HG03175 (cell line): Measurements from ENCODE around the gene TATDN2.
"Not testable (repeated sequence)": the region's sequence is repeated elsewhere in the genome, so short reads cannot be mapped to it uniquely, and the experiment has no call there.

Experiments
- ATAC-seq: cut with Tn5 transposase; IDR thresholded peaks from one replicate; pipeline ENCODE4 v1.9.1; 2021; ENCODE audit warnings: mild to moderate bottlenecking, moderate library complexity; ENCODE audit not compliant: unreplicated experiment

The TATDN2 gene

DNA sequence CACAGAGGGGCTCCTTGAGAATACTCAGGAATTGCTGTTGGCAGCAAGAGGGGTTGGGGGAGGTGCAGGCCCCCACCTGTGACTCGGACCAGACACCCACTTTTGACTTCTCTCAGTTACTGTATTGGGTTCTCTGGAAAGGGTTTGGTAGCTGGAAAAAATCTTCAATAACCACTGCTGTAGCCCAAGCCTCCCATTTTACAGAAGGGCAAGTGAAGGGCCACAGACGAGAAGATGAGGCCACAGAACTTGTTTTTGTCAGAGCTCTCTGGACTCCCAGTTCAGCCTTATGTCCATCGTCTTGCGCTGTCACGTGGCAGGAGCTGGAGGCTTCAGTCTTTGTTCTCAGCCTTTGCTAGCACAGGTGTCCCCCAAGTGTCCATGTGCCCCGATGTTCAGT lies 12.7 kb upstream of the TATDN2 start:
- no peak for ATAC-seq

DNA sequence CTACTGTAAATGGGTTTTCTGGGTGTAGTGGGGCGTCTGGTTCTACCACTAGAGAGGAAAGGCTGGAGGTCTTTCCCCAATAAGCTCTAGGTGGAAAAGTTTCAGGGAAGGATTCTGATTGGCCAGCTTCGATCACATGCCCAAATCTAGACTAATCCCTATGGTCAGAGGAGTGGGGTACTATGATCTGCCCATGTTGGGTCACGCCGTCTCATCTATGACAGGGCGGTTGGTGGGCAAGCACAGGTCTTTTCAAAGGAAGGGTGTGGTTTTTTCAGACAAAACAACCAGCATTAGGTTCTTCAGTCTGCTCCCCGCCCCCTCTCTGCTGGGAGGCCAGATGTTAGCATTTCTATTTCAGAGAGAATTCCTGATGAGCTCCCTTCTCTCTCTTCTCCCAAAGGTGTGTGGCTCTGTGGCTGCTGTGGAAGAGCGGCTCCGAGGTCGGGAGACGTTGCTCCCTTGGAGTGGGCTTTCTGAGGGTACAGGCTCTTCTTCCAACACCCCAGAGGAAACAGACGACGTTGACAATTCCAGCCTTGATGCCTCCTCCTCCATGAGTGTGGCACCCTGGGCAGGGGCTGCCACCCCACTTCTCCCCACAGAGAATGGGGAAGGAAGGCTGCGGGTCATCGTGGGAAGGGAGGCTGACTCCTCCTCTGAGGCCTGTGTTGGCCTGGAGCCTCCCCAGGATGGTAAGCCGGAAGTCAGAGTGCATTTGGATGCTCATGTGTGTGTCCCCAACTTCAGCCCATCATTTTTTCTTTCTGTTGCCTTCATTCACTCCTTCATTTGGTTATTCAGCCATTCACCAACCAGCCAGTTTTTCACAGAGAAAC lies 9.7 kb upstream of the TATDN2 start:
- no peak for ATAC-seq

DNA sequence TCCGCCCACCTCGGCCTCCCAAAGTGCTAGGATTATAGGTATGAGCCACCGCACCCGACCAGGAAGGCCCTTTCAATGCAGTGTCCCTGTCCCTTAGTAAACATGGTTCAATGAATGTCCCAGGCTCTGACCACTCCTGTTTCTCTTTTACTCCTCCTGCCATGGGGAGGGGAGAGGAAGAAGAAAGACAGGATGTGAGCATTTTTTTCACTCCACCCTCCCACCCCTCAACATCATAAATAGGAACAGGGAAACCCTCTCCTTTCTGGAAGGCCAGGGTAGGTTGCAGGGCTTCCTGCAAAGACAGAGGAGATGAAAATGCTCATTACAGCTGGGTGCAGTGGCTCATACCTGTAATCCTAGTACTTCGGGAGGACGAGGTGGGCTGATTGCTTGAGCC lies 7.5 kb upstream of the TATDN2 start:
- ATAC-seq: no peak

DNA sequence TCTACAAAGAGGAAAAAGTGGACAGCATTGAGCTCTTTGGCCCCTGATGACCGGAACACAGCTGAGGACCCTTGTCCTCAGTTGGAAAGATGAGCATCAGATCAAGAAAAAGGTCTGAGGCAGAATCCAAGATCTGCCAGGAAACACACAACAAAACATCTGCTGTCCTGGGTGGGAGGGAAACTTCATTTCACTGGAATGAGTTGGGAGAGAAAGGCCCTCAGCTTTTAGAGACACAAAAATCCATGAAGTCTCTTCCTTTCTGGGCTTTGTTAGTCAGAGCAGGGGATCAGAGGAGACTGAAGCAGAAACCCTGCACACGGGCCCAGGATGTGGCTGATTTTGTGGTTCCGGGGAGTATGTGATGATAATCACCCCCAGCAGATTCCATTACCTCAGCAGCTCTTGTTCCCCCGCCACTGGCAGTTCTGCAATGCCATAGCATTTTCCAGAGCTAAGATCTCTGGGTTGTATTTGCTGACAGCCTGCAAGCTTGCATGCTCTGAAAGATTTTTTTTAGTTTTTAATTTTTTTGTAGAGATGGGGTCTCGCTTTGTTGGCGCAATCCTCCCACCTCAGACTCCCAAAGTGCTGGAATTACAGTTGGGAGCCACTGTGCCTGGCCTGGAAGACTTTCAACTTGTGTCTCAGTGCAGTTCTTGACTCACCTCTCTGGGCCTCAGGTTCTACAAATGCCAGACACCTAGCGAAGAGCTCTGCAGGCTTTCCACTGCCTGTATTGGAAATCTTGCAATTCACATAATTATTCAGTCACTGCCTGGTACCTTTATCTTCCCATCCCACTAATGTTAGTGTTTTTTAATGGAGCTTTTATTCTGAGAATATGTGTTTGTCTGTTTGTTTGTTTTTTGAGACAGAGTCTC lies 5.8 kb upstream of the TATDN2 start:
- ATAC-seq: no peak

DNA sequence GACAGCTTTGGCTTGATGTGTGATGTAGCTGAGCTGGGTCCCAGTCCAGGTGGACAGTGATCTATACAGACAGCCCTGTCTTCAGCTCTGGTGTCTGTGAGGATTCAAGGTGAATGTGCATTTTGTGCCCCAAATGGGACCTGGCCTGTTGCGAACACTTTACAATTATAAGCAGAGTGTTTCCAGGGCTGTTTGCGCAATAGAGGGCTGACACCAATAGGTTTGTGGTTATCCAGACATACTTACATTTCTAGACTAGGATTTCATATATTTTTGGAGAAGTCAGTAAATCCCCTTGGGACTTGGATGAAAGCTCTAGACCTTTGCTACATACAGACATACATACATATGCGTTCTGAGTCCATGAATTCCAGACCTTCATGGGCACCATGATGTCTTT lies 4.2 kb upstream of the TATDN2 start:
- ATAC-seq: no peak

DNA sequence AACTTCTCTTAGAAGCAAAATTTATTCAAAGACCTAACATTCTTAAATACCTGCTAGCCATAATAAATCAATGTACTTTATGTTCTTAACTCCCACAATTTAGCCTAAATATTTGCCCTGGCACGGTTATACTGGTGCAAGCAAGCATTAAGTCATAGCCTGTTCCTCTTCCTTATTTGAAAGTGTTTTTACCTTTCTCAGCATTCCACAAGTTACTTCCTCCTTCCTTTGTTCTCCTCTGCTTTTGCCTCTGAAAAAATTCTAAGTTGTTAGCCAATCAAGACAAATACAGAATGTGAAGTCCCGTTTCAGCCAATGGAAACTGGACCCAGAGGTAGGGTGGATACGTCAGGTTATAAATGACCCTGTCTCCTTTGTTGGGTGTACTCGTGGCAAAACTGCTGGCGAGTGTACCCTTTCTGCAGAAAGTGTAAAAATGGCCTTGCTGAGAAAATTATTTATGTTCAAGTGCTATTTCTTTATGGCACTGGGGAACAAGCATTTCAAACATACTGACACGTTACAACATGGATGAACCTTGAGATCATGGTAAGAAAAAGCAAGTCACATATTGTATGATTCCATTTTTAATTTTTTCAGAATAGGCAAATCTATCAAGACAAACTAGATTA lies 3.1 kb upstream of the TATDN2 start:
- ATAC-seq: no peak

DNA sequence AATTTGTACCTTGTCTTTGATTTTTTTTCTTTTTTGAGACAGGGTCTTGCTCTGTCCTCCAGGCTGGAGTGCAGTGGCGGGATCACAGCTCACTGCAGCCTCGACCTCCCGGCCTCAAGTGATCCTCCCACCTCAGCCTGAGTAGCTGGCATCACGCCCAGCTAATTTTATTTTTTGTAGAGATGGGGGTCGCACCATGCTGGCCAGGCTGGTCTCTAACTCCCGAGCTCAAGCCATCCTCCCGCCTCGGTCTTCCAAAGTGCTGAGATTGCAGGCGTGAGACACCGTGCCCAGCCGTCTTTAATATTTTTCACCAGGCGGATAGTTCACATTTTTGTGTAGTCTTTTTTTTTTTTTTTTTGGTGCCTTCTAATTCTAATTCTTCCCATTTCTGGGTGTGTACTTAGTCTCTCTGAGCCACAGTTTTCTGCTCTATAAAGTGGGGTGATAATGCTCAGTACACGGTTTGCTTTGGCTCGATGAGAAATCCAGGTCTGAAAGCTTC lies 528 bp upstream of the TATDN2 start:
- ATAC-seq: no peak

DNA sequence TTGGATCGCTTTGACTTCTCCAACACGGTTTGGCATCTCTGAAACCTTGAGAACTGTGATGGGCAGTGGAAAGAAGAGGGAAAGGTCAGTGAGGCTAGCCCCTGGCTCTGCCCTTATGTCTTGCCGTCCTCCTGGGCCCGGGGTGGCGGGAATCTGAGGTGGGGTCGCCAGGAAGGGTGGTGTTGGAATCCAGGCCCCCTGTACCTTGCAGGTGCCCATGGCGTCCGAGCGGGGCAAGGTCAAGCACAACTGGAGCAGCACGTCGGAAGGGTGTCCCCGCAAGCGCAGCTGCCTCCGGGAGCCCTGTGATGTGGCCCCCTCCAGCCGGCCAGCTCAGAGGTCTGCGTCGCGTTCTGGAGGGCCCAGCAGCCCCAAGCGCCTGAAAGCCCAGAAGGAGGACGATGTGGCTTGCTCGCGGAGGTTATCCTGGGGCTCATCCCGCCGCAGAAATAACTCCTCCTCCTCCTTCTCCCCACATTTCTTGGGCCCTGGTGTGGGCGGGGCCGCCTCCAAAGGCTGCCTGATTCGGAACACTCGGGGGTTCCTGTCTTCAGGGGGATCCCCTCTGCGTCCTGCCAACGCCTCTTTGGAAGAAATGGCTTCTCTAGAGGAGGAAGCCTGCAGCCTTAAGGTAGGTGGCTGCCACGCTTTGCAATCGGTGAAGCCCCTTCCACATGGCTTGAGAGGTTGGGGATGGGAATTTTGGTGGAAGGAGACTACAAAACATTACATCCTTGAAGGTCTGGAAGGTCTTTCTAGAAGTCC lies 907 bp downstream of the TATDN2 start:
- ATAC-seq: no peak

DNA sequence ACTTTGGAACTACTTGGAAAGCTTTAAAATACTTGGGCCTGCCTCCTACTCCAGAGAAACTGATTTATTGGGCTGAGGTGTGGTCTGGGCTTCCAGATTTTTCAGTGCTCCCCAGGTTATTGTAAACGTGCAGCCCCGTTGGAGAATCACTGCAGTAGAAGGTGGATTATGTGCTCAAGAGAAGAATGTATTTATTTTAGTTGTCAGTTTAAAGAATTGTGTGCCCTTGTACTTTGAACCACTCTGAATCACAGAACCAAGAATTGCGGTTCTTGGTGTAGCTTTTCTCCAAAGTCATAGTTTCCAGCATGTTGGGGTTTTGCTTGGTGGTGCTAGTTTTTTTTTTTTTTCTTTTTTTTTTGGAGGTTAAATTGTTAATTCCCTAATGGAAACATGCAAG lies 1.6 kb downstream of the TATDN2 start:
- ATAC-seq: no peak

DNA sequence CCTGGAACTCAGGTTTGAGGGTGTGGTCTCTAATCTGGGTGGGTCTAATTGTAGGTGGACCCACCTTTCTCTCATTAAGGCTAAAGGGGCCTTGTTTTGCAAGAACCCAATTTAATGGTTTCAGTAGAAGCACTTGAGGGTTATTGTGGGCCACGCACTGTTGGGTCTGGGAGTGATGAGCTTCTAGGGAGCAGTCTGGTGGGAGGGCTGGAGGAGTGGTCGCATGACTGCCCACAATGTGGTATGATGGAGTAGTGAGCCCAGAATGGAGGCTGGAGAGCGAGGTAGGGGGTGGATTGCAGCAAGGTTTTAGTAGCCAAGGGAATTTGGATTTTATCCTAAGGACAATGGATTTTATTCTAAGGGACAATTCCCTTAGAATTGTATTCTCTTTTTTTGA lies 2.7 kb downstream of the TATDN2 start:
- ATAC-seq: no peak

DNA sequence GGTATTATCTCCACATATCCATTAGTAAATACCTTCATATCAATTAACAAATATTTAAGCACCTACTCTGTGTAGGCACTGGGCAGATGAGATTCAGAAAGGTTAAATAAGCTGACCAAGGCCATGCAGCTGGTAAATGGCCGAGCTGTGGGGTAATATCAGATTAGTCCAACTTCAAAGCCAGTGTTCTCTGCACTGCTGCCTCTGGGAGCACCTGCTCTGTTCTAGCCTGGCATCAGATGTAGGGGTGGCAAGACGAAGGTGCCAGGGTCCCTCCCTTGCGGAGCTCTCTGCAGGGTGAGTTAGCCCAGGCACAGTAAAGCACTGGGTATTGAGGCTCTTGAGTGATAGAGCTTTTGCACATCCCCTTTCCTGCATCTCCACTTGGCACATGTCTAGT lies 5.5 kb downstream of the TATDN2 start:
- ATAC-seq: no peak

DNA sequence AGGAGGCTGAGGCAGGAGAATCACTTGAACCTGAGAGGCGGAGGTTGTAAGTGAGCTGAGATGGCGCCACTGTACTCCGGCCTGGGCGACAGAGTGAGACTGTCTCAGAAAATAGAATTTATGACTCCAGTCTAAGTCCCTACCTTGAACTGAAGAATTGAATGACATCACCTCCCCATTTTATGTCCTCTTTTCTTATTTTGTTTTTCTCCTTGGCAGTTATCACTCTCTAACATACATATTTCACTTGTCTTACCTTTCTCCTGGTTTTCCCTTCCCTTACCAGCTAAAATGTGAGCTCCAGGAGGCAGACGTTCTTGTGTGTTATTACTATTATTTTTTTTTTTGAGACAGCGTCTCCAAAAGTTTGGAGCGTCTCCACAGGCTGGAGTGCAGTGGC lies 7.6 kb downstream of the TATDN2 start:
- no peak for ATAC-seq

DNA sequence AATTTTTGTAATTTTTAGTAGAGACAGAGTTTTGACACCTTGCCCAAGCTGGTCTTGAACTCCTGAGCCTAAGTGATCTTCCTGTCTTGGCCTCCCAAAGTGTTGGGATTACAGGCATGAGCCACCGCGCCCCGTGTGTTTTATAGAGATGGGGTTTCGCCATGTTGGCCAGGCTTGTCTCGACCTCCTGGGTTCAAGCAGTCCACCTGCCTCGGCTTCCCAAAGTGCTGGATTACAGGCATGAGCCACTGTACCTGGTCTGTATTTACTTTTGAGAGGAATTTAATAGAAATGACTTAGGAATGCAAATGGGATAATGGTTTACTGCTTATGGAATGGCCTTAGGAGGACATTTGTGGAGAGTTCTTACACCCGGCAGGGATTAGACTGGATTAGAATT lies 10.8 kb downstream of the TATDN2 start:
- ATAC-seq: no peak

DNA sequence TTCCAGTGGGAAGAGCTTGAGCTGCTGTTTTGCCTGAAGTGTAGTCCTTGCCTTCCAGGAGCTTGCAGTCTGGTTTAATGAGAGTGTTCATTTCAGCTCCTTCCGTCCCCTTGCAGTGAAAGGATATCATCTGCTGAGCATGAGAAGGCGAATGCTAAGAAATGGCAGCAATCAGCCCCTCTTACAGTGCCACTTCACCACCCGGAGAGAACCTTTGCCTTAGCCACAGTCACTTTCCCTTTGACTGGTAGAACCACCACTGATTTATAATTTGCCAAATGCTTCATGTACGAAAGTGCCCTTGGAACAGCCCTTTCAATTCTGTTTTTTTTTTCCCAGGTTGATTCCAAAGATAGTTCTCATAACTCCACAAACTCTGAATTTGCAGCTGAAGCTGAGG lies 11.5 kb downstream of the TATDN2 start:
- no peak for ATAC-seq

DNA sequence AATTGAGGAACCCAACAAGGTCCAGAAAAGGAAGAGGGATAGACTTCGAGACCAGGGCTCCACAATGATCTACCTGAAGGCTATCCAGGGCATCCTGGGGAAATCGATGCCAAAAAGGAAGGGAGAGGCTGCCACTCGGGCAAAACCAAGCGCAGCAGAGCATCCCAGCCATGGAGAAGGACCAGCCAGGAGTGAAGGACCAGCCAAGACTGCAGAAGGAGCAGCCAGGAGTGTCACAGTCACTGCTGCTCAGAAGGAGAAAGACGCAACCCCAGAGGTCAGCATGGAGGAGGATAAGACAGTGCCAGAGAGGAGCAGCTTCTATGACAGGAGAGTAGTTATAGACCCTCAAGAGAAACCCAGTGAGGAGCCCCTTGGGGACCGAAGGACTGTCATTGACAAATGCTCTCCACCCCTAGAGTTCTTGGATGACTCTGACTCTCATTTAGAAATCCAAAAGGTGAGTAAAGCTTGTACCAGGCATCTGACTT lies 12.0 kb downstream of the TATDN2 start:
- ATAC-seq: no peak

DNA sequence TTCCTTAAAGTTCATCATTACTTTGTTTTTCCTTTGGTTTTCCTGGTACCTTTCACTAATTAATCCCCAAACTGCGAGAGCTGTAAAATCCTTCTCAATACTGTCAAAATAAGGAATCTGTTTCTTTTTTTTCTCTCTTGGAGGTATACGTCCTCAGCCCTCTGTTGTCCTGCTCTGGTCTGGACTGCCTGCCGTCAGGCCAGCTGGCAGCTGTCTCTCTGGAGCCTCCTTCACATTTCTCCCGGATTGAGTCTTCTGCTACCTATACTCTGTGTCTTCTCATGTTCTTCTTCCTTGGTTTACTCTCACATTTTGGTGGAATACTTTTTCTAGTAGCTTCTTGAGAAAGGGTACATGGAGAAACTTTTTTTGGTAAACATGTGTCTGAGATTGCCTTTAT lies 13.8 kb downstream of the TATDN2 start:
- no peak for ATAC-seq

DNA sequence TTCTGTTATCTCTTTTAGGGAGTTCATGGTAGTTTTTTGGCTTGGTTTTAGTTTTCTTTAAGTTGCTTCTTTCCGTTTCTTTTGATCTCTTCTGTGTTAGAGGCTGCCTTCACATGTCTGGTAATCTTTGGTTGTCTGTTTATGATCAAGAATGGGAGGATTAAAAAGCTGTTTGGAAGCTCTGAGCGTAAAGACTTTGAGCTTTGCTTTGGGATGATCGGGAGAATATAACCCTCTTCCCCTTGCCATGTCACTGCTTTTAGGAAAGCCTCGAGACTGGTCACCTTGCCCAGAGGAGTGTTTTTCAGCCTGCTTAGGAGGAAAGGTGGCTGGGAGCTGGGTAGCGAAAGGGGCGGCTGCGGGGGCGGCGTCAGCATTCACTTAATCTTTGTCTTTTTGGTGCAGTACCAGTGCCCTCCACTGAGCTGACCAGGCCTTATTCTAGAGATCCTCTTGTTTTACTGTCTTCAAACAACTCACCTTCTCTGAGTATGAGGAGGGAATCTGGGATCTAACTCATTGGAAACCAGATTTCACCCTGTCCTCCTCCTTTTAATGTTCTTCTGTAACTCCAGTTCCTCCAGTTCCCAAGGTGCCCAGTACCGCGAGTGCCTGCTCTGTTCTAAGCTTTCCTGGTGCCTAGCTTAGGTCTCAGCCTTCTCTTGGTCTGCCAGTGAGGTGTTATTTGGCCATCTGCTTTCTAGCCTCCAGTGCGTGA lies 15.5 kb downstream of the TATDN2 start:
- no peak for ATAC-seq

DNA sequence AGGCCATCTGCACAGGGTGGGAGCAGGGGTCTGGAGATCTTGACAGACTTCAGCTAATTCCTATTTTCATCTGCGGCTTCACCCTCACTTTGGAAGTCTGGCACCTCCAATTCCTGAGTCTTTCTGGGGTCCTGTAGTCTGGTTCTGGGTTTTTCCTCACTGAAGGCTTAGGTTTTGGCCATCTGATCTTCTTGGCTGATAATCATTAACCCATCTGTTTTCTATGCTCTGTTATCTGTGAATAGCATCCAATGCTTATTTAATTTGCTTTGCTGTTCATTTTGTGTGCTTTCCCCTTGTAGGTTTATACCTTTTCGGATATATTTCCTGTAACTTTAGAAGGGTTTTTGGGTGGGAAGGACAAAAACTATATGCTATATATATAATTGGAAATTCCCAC lies 17.6 kb downstream of the TATDN2 start:
- no peak for ATAC-seq

DNA sequence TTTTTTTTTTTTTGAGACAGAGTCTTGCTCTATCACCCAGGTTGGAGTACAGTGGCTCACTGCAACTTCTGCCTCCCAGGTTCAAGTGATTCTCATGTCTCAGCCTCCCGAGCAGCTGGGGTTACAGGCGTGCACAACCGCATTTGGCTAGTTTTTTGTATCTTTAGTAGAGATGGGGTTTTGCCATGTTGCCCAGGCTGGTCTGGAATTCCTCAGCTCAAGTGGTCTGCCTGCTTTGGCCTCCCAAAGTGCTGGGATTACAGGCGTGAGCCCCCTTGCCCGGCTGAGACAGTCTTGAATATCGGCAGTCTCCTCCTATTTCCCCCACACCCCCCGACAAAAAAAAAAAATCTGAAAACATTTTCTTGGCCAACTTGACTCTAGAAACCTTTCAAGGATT lies 18.7 kb downstream of the TATDN2 start:
- not testable (repeated sequence) for ATAC-seq

DNA sequence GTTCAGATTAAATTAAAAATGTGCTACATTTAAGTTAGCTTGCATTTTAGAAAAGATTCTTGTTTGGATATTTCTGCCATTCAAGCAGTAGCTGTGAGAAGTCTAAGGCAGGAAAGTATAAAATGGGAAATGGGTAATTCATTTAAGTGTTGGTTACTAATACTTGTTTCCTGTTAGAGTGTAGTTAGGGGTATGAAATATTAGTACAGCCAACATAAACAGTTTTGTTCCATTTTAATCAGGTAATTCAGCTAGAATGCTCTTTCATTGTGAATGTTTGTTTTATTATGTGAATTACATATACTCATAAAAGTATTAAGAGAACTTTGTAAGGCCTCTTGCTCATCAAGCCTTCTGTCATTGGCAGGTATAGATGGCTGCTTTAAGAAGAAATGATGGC lies 19.9 kb downstream of the TATDN2 start:
- no peak for ATAC-seq
